NCI-H345 treated with DMSO at 0.1 percent for 48 hours (cell line): ENCODE results near the gene MRPL51.
A peak's percentile ranks its signal among the peaks of the same experiment; 100 is the strongest.

ENCODE experiments used
- DNase-seq: peaks from one replicate; lab custom pipeline; 2025; ENCODE audit not compliant: unreplicated experiment; lab: John Stamatoyannopoulos, UW

MRPL51 gene

DNA sequence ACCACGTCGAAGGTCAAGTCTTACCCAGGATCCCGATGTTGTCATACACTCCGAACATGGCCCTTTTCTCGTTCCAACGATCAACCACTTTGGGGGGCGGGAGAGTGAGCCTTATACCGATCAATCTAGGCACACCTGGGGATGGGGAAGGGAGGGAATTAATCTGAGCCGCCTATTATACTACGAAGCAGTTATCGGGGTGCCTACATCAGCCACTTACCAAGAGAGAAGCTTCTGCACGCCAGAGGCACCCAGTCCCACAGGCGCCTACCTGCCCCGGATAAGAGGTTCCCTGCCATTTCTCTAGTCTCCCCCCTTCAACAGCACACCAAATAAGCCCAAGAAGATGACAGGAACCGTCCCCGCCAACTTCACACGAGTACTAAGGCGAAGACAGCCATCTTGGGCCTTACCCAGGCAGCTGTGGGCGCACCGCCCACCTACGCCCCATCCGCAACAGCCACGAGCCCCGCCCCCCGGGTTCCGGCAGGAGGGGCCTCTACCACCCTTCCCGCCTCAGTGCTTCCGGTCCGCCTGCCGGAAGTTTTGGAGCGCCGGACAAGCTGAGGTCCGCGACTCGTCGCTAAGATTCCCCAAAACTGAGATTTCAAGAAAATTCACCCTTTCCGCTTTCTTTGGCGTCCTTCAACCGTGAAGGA lies at the start of gene MRPL51:
TSS of gene MRPL51 (minus strand) at position 425 of the 659 bp plus-strand sequence. CDS start at position 299, 126 bp downstream.
- peak; percentile 89 for DNase-seq

DNA sequence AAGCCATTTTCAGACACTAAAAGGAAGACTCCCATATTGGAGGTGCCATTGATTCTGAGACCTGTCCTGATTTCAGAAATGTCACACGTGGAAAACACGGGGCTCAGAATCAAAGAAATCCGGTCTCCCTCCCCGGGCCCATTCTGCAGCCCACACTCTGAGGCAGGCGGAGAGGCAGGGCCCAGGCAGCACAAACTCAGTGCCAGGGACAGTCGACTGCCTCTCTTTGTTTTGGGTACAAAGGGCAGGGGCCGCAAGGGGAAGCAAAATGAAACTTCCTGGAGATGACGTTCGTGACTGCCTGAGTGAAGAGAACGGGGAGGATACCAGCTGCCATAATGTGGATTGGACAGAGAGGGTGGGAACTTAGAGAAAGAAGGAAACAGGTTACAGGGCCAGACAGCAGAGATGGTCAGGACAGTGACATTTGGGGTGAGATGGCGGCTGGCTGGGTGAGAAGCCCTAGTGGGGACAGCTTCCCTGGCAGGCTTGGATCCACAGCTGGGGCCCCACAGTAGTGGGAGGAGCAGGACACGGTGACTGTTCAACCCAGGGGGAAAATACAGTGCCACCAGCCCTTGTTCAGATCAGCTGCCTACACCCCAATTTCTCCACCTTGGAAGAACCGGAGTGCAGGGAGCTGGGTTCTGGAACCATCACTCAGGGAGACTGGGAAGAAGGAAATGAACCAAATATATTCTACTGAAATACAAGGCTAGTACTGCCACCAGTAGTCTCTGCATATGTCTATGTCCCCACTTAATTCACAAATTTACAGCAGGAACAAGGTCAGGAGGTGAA lies 49.3 kb upstream of the MRPL51 start:
- DNase-seq, result no peak

DNA sequence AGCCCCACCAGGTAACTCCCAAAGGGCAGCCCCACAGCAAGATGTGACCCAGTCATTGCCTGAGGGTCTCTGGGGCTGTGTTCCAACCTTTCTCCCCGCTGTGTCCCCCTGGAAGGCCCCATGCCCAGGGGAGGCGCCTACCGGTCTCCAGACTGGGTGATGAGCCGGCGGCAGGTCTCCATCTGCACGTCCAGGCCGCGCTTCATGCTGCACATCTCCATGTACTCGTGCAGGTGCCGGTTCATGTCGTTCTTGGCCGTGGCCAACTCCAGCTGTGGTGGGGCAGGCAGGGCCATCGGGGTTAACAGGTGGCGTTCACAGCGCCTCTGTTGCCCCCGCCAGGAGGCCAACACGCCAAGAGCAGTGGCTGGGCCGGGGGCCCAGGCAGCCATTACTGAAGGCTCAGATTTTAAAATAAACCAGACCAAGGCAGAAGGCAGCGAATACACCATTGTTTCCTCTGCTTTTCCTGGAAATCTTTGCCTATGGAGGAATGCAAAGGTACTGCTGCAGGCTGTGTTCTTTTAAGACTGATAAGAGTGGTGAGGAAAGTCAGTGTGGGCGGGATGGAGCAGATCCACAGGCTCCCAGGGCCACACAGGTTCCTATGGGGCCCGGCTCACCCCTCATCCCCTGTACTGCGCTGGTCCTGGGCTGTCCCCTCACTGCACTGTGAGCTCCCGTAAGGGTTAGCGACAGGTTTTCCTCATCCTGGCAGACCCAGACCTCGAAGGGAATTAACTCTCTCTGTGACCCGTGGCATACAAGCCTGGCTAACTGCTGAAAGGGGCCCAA lies 48.5 kb upstream of the MRPL51 start:
- DNase-seq, result no peak

DNA sequence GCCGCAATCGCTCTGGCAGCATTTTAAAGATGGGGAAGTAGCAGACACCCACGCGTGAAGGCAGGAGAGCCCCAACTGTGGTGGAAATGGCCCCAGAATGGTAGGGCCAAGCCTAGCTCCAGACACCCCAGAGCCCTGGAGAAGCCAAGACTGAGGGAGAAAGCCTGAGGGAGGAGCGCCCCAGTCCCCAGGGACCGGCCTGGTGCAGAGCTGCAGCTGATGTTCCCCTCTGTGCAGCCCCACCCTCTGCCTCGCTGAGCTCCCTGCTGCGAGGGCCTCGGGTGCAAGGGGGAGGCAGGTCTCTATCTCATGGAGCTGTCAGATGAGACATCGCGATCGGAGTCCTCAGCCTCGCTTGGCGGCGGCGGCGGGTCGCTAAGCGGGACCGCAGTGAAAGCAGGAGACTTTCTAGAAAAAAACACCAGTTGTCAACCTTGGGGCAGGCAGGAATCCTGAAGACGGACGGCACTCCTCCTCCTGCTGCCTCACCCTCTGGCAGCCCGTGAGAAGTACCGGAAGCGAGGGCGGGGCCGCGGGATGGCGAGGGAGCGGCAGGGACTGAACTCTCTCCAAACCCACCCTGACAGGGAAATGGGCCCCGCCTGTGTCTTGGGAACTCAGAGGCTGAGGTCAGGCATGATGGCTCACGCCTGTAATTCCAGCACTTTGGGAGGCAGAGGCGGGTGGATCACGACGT lies 47.3 kb upstream of the MRPL51 start:
- DNase-seq, result peak; percentile 64

- DNase-seq, result no peak
These were observed 46.7 kb upstream of the MRPL51 start for GRCh38 chr12:6539707-6540134.

DNA sequence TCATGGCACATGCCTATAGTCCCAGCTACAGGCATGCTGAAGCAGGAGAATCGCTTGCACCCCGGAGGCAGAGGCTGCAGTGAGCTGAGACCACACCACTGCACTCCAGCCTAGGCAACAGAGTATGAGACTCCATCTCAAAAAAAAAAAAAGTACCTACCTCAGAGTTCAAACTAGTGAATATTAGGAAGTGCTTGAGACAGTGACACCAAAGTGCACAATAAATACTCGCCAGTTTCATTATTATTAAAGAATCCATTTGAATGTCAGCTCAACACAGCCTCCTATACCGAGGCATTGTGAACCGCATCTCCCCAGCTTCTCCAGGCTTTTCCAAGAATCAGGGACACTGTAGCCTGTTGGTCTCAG lies 46.2 kb upstream of the MRPL51 start:
- no peak for DNase-seq

DNA sequence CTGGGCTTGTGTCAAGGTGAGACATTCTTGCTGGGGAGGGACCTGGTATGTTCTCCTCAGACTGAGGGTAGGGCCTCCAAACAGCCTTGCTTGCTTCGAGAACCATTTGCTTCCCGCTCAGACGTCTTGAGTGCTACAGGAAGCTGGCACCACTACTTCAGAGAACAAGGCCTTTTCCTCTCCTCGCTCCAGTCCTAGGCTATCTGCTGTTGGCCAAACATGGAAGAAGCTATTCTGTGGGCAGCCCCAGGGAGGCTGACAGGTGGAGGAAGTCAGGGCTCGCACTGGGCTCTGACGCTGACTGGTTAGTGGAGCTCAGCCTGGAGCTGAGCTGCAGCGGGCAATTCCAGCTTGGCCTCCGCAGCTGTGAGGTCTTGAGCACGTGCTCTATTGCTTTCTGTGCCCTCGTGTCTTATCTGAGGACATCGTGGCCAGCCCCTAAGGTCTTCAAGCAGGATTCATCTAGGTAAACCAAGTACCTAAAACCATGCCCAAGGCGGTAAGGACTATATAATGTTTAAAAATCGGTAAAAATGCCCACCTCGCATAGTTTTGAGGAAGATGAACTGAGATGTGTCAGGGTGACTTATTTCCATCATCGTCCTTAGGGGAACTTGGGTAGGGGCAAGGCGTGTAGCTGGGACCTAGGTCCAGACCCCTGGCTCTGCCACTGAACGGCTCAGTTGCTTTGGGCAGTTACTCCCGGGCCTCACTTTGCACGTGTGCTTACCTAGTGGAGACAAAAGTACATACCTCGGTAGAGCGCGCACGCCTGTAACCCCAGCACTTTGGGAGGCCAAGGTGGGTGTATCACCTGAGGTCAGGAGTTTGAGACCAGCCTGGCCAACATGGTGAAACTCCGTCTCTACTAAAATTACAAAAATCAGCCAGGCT lies 45.6 kb upstream of the MRPL51 start:
- DNase-seq, result no peak

DNA sequence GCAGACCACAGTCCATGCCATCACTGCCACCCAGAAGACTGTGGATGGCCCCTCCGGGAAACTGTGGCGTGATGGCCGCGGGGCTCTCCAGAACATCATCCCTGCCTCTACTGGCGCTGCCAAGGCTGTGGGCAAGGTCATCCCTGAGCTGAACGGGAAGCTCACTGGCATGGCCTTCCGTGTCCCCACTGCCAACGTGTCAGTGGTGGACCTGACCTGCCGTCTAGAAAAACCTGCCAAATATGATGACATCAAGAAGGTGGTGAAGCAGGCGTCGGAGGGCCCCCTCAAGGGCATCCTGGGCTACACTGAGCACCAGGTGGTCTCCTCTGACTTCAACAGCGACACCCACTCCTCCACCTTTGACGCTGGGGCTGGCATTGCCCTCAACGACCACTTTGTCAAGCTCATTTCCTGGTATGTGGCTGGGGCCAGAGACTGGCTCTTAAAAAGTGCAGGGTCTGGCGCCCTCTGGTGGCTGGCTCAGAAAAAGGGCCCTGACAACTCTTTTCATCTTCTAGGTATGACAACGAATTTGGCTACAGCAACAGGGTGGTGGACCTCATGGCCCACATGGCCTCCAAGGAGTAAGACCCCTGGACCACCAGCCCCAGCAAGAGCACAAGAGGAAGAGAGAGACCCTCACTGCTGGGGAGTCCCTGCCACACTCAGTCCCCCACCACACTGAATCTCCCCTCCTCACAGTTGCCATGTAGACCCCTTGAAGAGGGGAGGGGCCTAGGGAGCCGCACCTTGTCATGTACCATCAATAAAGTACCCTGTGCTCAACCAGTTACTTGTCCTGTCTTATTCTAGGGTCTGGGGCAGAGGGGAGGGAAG lies 44.7 kb upstream of the MRPL51 start:
- peak; percentile 16 for DNase-seq

DNA sequence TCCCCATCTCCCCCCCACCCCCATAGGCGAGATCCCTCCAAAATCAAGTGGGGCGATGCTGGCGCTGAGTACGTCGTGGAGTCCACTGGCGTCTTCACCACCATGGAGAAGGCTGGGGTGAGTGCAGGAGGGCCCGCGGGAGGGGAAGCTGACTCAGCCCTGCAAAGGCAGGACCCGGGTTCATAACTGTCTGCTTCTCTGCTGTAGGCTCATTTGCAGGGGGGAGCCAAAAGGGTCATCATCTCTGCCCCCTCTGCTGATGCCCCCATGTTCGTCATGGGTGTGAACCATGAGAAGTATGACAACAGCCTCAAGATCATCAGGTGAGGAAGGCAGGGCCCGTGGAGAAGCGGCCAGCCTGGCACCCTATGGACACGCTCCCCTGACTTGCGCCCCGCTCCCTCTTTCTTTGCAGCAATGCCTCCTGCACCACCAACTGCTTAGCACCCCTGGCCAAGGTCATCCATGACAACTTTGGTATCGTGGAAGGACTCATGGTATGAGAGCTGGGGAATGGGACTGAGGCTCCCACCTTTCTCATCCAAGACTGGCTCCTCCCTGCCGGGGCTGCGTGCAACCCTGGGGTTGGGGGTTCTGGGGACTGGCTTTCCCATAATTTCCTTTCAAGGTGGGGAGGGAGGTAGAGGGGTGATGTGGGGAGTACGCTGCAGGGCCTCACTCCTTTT lies 44.0 kb upstream of the MRPL51 start:
- DNase-seq, result no peak

DNA sequence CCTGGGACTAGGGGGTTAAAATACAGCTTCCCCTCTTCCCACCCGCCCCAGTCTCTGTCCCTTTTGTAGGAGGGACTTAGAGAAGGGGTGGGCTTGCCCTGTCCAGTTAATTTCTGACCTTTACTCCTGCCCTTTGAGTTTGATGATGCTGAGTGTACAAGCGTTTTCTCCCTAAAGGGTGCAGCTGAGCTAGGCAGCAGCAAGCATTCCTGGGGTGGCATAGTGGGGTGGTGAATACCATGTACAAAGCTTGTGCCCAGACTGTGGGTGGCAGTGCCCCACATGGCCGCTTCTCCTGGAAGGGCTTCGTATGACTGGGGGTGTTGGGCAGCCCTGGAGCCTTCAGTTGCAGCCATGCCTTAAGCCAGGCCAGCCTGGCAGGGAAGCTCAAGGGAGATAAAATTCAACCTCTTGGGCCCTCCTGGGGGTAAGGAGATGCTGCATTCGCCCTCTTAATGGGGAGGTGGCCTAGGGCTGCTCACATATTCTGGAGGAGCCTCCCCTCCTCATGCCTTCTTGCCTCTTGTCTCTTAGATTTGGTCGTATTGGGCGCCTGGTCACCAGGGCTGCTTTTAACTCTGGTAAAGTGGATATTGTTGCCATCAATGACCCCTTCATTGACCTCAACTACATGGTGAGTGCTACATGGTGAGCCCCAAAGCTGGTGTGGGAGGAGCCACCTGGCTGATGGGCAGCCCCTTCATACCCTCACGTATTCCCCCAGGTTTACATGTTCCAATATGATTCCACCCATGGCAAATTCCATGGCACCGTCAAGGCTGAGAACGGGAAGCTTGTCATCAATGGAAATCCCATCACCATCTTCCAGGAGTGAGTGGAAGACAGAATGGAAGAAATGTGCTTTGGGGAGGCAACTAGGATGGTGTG lies 43.1 kb upstream of the MRPL51 start:
- DNase-seq, result no peak

GRCh38 chr12:6535697-6535946 lies 42.6 kb upstream of the MRPL51 start:
- no peak for DNase-seq

- DNase-seq, result peak; percentile 23
These were observed 42.1 kb upstream of the MRPL51 start for GRCh38 chr12:6534945-6535696.

GRCh38 chr12:6534695-6534944 lies 41.6 kb upstream of the MRPL51 start:
- DNase-seq, result no peak

GRCh38 chr12:6533923-6534694 lies 41.0 kb upstream of the MRPL51 start, which contains the start of gene GAPDH:
TSS of gene GAPDH (plus strand) at chr12:6534517. CDS start at chr12:6534833, 316 bp downstream.
- peak; percentile 94 for DNase-seq

DNA sequence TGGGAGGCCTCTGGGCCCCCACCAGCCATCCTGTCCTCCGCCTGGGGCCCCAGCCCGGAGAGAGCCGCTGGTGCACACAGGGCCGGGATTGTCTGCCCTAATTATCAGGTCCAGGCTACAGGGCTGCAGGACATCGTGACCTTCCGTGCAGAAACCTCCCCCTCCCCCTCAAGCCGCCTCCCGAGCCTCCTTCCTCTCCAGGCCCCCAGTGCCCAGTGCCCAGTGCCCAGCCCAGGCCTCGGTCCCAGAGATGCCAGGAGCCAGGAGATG lies 40.5 kb upstream of the MRPL51 start:
- no peak for DNase-seq

GRCh38 chr12:6532927-6533652 lies 40.0 kb upstream of the MRPL51 start:
- DNase-seq, result peak; percentile 64
